Mucosa of descending colon (tissue), 3 donors: Measurements from ENCODE around the gene SCYL1. TPM values are rescaled to one million over a fixed set of nuclear protein-coding genes. Genes with fewer than 3 reads are reported as not detected.
"Not testable (repeated sequence)": the region's sequence is repeated elsewhere in the genome, so short reads cannot be mapped to it uniquely, and the experiment has no call there.

ENCODE experiments used
- ATAC-seq: fragments of 200-7000 bp; cut with Tn5 transposase; one replicate; pipeline ENCODE4 v1.9.1; 2020; ENCODE audit warnings: mild to moderate bottlenecking, moderate library complexity
- DNase-seq, 3 donors: peaks; one replicate each; pipeline ENCODE4 v3.0.0-alpha.2; 2020
- H3K36me3 ChIP-seq: fragments of 200-600 bp; one replicate; pipeline ENCODE4 v1.8.0; 2021; ENCODE audit warnings: low read depth, mild to moderate bottlenecking
- H3K4me1 ChIP-seq: fragments of 200-600 bp; one replicate; pipeline ENCODE4 v1.8.0; 2021; ENCODE audit warnings: low read depth, mild to moderate bottlenecking
- H3K4me3 ChIP-seq: fragments of 200-600 bp; one replicate; pipeline ENCODE4 v1.8.0; 2021; ENCODE audit warnings: mild to moderate bottlenecking
- H3K9me3 ChIP-seq: fragments of 200-600 bp; one replicate; pipeline ENCODE4 v1.8.0; 2021; ENCODE audit warnings: mild to moderate bottlenecking
- CTCF ChIP-seq: fragments of 200-600 bp; IDR thresholded peaks from one replicate; pipeline ENCODE4 v1.8.0; 2022; ENCODE audit warnings: antibody characterized with exemption, mild to moderate bottlenecking
- intact Hi-C, 2 donors: fragments of 100-400 bp; cut with DNase I in 1 of 2; cut with micrococcal nuclease in 1 of 2; formaldehyde crosslinking; loops; one replicate each; pipeline versions ENCODE4 v1.11.0 to v1.11.1; 2022; cut with DNase I, micrococcal nuclease
- total RNA-seq, 3 donors: library from RNA; stranded (reverse); fragmentation: NEBNext Ultra II Directional in 2 of 3; extraction: Animal tissue kit (Norgen Biotek cat#: 25700) in 2 of 3; gene quantifications; one replicate each; pipeline versions ENCODE4 v1.2.1 to v1.2.4, GENCODE V29; 2021 to 2023
- donor health status: DM: no; HTN: no; CAD: no; lungs with moderate emphysema.
- donor health status: DM: no; HTN: no; CAD: no.
- donor health status: DM: no; HTN: yes; CAD: no.

Gene SCYL1
- total RNA-seq, 3 donors from 2014 or later, result 60.1 to 77.4 (median 60.3) TPM

DNA sequence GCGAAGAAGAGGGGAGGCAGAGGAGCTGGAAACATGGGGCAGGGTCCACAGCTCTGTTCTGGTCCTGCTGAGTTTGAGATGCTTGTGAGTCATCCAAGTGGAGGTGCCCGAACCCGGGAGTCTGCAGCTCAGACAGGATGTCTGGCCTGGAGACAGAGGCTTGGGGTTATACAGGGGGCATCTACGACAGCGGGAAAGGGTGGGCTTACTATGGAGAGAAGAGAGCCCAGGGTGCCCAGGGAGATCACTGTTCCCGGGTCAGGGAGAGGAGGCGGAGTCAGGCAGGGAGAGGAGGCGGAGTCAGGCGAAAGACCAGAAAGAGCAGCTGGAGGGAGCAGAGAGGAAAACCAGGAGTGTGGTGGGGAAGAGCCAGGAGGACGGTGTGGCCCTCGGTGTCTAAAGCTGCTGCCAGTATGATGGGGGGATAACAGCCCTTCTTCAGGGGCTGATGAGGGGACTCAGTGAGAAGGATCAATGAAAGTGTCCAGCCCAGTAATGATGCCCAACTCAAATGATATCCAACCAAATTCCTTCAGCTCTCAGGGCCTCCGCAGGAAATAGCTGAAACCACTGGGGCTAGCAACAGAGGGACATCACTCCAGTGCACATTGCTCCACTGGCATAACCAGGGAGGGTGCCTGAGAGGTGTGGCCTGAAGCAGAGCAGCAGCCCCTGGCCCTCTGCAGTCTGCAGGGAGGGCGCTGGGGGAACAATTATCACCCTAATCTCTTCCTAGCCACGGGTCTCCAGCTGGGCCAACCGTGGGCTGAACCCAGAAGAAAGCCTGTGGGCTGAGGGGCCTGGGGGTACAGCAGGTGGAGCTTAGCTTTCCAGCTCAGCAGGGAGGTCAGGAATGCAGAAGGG is 35.9 kb downstream of the SCYL1 start:
- peak; percentile 13 for ATAC-seq
- no peaks in the 10 kb centered on the region for H3K36me3 ChIP-seq

GRCh38 chr11:65562020-65562419 is 37.1 kb downstream of the SCYL1 start:
- intact Hi-C loops, result no loop called here

More for the DNA sequence above, 35.9 kb downstream of the SCYL1 start:
- H3K9me3 ChIP-seq, result no peaks in the 10 kb centered on the region
- peak in 2 of 3 donors; percentile 65 to 67 for DNase-seq
- no peak overlapping the region for H3K4me3 ChIP-seq
- no peak for TF ChIP-seq CTCF
- H3K4me1 ChIP-seq, result peaks cover 22% of the 10 kb centered on the region
- intact Hi-C loops, result no loop called here

GRCh38 chr11:65562788-65563187 is 37.9 kb downstream of the SCYL1 start:
- Histone ChIP-seq H3K4me1 (peaks cover 24% of the 10 kb centered on the region), H3K4me3 (no peak overlapping the region), H3K9me3 (no peaks in the 10 kb centered on the region), H3K36me3 (no peaks in the 10 kb centered on the region)
- intact Hi-C loops, result no loop called here
- no peak for ATAC-seq
- no peak for TF ChIP-seq CTCF
- DNase-seq, result no peak

More at GRCh38 chr11:65562020-65562419, 37.1 kb downstream of the SCYL1 start:
- no peaks in the 10 kb centered on the region for H3K36me3 ChIP-seq
- TF ChIP-seq CTCF, result no peak
- no peak overlapping the region for H3K4me3 ChIP-seq
- no peaks in the 10 kb centered on the region for H3K9me3 ChIP-seq
- ATAC-seq (no peak), DNase-seq (no peak)
- peaks cover 20% of the 10 kb centered on the region for H3K4me1 ChIP-seq

DNA sequence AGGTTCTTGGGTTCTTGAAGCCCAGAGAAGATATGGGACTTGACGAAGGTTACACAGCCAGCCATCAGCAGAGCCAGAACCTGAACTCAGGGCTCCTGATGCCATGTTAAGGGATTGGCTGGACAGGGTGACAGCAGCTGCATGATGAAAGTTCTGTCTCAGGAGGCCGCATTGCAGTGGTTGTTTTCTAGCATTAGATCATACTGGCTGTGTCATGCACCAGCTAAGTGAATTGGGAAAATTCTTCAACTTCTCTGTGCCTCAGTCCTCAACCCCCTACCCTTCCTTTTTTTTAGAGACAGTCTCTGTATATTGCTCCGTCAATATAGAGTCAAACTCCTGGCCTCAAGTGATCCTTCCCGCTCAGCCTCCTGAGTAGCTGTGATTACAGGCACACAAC is 38.7 kb downstream of the SCYL1 start:
- intact Hi-C loops, result no loop called here
- H3K9me3 ChIP-seq, result no peaks in the 10 kb centered on the region
- H3K4me1 ChIP-seq, result peaks cover 27% of the 10 kb centered on the region
- TF ChIP-seq CTCF, result no peak
- no peaks in the 10 kb centered on the region for H3K36me3 ChIP-seq
- ATAC-seq, result no peak
- no peak for DNase-seq
- H3K4me3 ChIP-seq, result no peak overlapping the region

DNA sequence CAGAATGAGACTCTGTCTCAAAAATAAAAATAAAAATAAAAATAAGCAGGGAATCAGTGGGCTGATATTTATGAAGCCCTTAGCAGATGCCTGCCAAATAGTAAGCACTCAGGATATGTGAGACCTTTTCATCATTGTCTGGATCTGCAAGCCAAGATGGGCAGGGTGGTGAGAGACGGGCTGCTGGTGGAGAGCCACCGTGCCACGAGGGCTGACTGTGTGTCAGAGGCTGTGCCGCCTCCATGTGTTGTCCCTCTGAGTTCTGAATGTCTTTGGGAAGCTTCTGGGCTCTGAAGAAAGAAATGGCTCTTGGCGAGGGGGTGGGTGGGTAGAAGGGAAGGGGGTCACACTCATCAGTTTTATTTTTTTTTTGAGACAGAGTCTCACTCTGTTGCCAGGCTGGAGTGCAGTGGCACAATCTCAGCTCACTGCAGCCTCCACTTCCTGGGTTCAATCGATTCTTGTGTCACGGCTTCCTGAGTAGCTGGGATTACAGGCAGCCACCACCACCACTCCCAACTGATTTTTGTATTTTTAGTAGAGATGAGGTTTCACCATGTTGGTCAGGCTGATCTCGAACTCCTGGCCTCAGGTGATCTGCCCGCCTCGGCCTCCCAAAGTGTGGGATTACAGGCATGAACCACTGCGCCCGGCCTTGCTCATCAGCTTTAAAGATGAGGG is 40.1 kb downstream of the SCYL1 start:
- H3K36me3 ChIP-seq, intact Hi-C loops, ATAC-seq, H3K4me3 ChIP-seq, DNase-seq, H3K9me3 ChIP-seq: not testable (repeated sequence)
- H3K4me1 ChIP-seq, result peaks cover 21% of the 10 kb centered on the region
